HepG2 (cell line): Measurements from ENCODE around the gene ALB. TPM values are rescaled to one million over a fixed set of nuclear protein-coding genes. Genes with fewer than 3 reads are reported as not detected.

ENCODE experiments used
- ATAC-seq: fragments of 200-7000 bp; cut with Tn5 transposase; 3 replicates; pipeline ENCODE4 v1.9.1; 2020; ENCODE audit warnings: mild to moderate bottlenecking, moderate library complexity
- BruUV-seq: library from RNA; stranded (reverse); fragments of 400-500 nt; replicated peaks from 2 replicates; lab custom pipeline; 2021; lab: Mats Ljungman, UMichigan
- CTCF ChIA-PET: fragments of 300-600 bp; formaldehyde crosslinking; extraction: SDS; loops from one replicate; lab custom pipeline; 2021; ENCODE audit warnings: low total read pairs, inconsistent platforms, low intra/inter-chr PET ratio; lab: Yijun Ruan, JAX
- POLR2A ChIA-PET: fragments of 350-600 bp; sonication (Branson Sonifier 250); formaldehyde crosslinking; loops from one replicate; lab custom pipeline; 2020; ENCODE audit warnings: antibody characterized with exemption, inconsistent platforms; lab: Yijun Ruan, JAX
- DNase-seq: peaks from one replicate; pipeline ENCODE4 v3.0.0-alpha.2; 2015; ENCODE audit warnings: low spot score
- FAIRE-seq: peaks from 3 replicates; lab custom pipeline; 2011; peaks lifted over from hg19 to GRCh38; lab: Jason Lieb, UNC
- H2AFZ ChIP-seq: one replicate; pipeline ENCODE4 v1.6.1; 2011; ENCODE audit warnings: low read length, inconsistent platforms
- H3K27ac ChIP-seq: fragments of 300-600 bp; 3 replicates; pipeline ENCODE4 v1.8.0; 2011; ENCODE audit warnings: mixed run types, mild to moderate bottlenecking, mixed read lengths, low read length, inconsistent platforms; ENCODE audit not compliant: insufficient read depth; ENCODE audit errors: extremely low read length
- H3K27me3 ChIP-seq, 2 experiments: fragments of 200-600 bp in 1 of 2; 2 replicates in 1 of 2; 3 replicates in 1 of 2; pipeline versions ENCODE4 v1.6.0 to v1.8.0; 2011; ENCODE audit warnings: low read length in 2 of 2, mild to moderate bottlenecking in 2 of 2, moderate library complexity in 2 of 2, inconsistent platforms in 1 of 2; ENCODE audit not compliant: insufficient read depth in 2 of 2, control insufficient read depth in 1 of 2
- H3K36me3 ChIP-seq, 2 experiments: fragments of 200-600 bp in 1 of 2; replicated peaks in 1 of 2; 2 replicates in 1 of 2; 3 replicates in 1 of 2; pipeline versions ENCODE4 v1.5.1 to v1.8.0; 2011; ENCODE audit warnings: low read length in 2 of 2, inconsistent platforms in 1 of 2; ENCODE audit not compliant: insufficient read depth in 2 of 2, control insufficient read depth in 1 of 2
- H3K4me1 ChIP-seq: 2 replicates; pipeline ENCODE4 v1.5.1; 2012; ENCODE audit warnings: low read length, inconsistent platforms; ENCODE audit not compliant: insufficient read depth
- H3K4me2 ChIP-seq: 2 replicates; pipeline ENCODE4 v1.6.0; 2011; ENCODE audit warnings: low read depth, low read length, inconsistent platforms
- H3K4me3 ChIP-seq, 3 experiments: fragments of 200-600 bp in 1 of 3; sonication (generic), shearing (Covaris generic) in 1 of 3; replicated peaks in 1 of 3; 2 replicates each; pipeline ENCODE4 v1.5.1; 2011 to 2016; ENCODE audit warnings: low read length in 3 of 3, inconsistent platforms in 2 of 3, low read depth in 2 of 3, mild to moderate bottlenecking in 2 of 3, control low read depth in 1 of 3, mixed read lengths in 1 of 3; ENCODE audit not compliant: insufficient read depth in 1 of 3
- H3K79me2 ChIP-seq: one replicate; pipeline ENCODE4 v1.6.1; 2011; ENCODE audit warnings: low read length, inconsistent platforms; ENCODE audit not compliant: insufficient read depth
- H3K9ac ChIP-seq: 2 replicates; pipeline ENCODE4 v1.6.0; 2011; ENCODE audit warnings: mild to moderate bottlenecking, low read depth, low read length, inconsistent platforms; ENCODE audit not compliant: insufficient read depth
- H3K9me3 ChIP-seq: 2 replicates; pipeline ENCODE4 v1.5.1; 2012; ENCODE audit warnings: mild to moderate bottlenecking, low read length
- H4K20me1 ChIP-seq: 2 replicates; pipeline ENCODE4 v1.6.0; 2011; ENCODE audit warnings: inconsistent platforms, mild to moderate bottlenecking, low read length, moderate library complexity; ENCODE audit not compliant: insufficient read depth
- CCDC6 ChIP-seq: sonication (generic); formaldehyde crosslinking; IDR thresholded peaks from 2 replicates; pipeline ENCODE4 v1.8.1; 2022; ENCODE audit warnings: mild to moderate bottlenecking, missing genetic modification reagents, moderate library complexity
- ELF3 ChIP-seq: IDR thresholded peaks from 2 replicates; pipeline ENCODE4 v1.6.1; 2016; ENCODE audit warnings: missing genetic modification reagents, missing compliant biosample characterization
- KDM5B ChIP-seq: sonication (generic); formaldehyde crosslinking; IDR thresholded peaks from 2 replicates; pipeline ENCODE4 v1.4.0; 2020; ENCODE audit warnings: missing genetic modification reagents, mild to moderate bottlenecking, borderline replicate concordance
- KLF12 ChIP-seq: sonication (generic); formaldehyde crosslinking; IDR thresholded peaks from 2 replicates; pipeline ENCODE4 v1.4.0; 2020; ENCODE audit warnings: missing genetic modification reagents, borderline replicate concordance
- MTA3 ChIP-seq: sonication (generic); formaldehyde crosslinking; IDR thresholded peaks from 2 replicates; pipeline ENCODE4 v1.4.0; 2020; ENCODE audit warnings: missing genetic modification reagents
- NCOA2 ChIP-seq: sonication (generic); formaldehyde crosslinking; IDR thresholded peaks from 2 replicates; pipeline ENCODE4 v1.8.0; 2022; ENCODE audit warnings: inconsistent platforms
- REL ChIP-seq: sonication (generic); formaldehyde crosslinking; conservative IDR thresholded peaks from 2 replicates; pipeline ENCODE4 v1.8.0; 2022; ENCODE audit warnings: mild to moderate bottlenecking, missing genetic modification reagents, moderate library complexity
- SP140L ChIP-seq: sonication (generic); formaldehyde crosslinking; IDR thresholded peaks from 2 replicates; pipeline ENCODE4 v1.4.0; 2020; ENCODE audit warnings: missing genetic modification reagents, borderline replicate concordance
- ZBTB42 ChIP-seq: sonication (generic); formaldehyde crosslinking; IDR thresholded peaks from 2 replicates; pipeline ENCODE4 v1.5.0; 2020; ENCODE audit warnings: mild to moderate bottlenecking, missing genetic modification reagents
- ZNF263 ChIP-seq: sonication (generic); formaldehyde crosslinking; IDR thresholded peaks from 2 replicates; pipeline ENCODE4 v1.4.0; 2020; ENCODE audit warnings: missing genetic modification reagents
- ZSCAN22 ChIP-seq: sonication (generic); formaldehyde crosslinking; IDR thresholded peaks from 2 replicates; pipeline ENCODE4 v1.4.0; 2020; ENCODE audit warnings: mild to moderate bottlenecking, missing genetic modification reagents
- WGBS: methylation state at CpG from one replicate; pipeline ENCODE4 v1.1.6; 2017; ENCODE audit warnings: low lambda C conversion rate; 5-methylcytosine and 5-hydroxymethylcytosine counted together
- in situ Hi-C: cut with HindIII; loops from 2 replicates; pipeline ENCODE4 v1.10.0; 2017; ENCODE audit warnings: low pct_unique_long_range_greater_than_20kb; ENCODE audit not compliant: extremely low pct_ligation_motif_present
- intact Hi-C: fragments of 100-400 bp; cut with micrococcal nuclease; formaldehyde crosslinking; loops from one replicate; pipeline ENCODE4 v1.10.0; 2022; ENCODE audit not compliant: unreplicated experiment
- polyA plus RNA-seq, 8 experiments: library from polyadenylated mRNA; depleted of rRNA in 3 of 8; stranded (reverse) in 7 of 8; unstranded in 1 of 8; fragments of >200 nt; fragmentation: Illumina TruSeq in 4 of 8; extraction: Trizol in 4 of 8; gene quantifications; 2 replicates each; pipeline versions ENCODE4 v1.2.1 to v1.2.3, GENCODE V29; 2011 to 2016; ENCODE audit warnings: low read depth in 4 of 8, missing spikeins in 1 of 8, mixed read lengths in 1 of 8; ENCODE audit not compliant: insufficient read depth in 1 of 8
- total RNA-seq, 5 experiments: library from RNA; depleted of rRNA; stranded (reverse); fragments of >200 nt; fragmentation: Illumina TruSeq; extraction: Trizol; gene quantifications; 2 replicates each; pipeline ENCODE4 v1.2.3, GENCODE V29; 2016; ENCODE audit warnings: low read depth in 1 of 5
- TF ChIP-seq, protein P1 (sequence below): IDR thresholded peaks from 2 replicates; pipeline ENCODE4 v1.6.1; 2016
- TF ChIP-seq, protein P2 (sequence below): IDR thresholded peaks from 2 replicates; pipeline ENCODE4 v1.6.1; 2016; ENCODE audit warnings: missing compliant biosample characterization, missing genetic modification reagents, borderline replicate concordance
- TF ChIP-seq, protein P3 (sequence below): sonication (generic); formaldehyde crosslinking; IDR thresholded peaks from 2 replicates; pipeline ENCODE4 v1.4.0; 2020; ENCODE audit warnings: missing genetic modification reagents
- TF ChIP-seq, protein P4 (sequence below): sonication (generic); formaldehyde crosslinking; IDR thresholded peaks from 2 replicates; pipeline ENCODE4 v1.9.0; 2021; ENCODE audit warnings: missing genetic modification reagents, borderline replicate concordance

Gene ALB
- total and polyA plus RNA-seq, 2 of the 13 experiments (the other 11 are each of a cell fraction or from before 2014, with no cell fraction given) = 22,259 to 22,625 TPM

DNA sequence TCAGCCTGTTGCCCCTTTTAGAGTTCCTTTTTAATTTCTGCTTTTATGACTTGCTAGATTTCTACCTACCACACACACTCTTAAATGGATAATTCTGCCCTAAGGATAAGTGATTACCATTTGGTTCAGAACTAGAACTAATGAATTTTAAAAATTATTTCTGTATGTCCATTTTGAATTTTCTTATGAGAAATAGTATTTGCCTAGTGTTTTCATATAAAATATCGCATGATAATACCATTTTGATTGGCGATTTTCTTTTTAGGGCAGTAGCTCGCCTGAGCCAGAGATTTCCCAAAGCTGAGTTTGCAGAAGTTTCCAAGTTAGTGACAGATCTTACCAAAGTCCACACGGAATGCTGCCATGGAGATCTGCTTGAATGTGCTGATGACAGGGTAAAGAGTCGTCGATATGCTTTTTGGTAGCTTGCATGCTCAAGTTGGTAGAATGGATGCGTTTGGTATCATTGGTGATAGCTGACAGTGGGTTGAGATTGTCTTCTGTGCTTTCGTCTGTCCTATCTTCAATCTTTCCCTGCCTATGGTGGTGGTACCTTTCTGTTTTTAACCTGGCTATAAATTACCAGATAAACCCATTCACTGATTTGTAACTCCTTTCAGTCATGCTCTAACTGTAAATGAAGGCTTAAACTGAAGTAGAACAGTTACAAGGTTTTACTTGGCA, 7.8 kb downstream of the ALB start (continued):
- TF ChIP-seq KDM5B (CRISPR knock-in tag) (no peak), KLF12 (CRISPR knock-in tag) (peak; percentile 48; the same call in 1 of the 2 replicates), REL (CRISPR knock-in tag) (peak; percentile 84; the same call in 1 of the 2 replicates), CCDC6 (CRISPR knock-in tag) (peak; percentile 59; the same call in 1 of the 2 replicates), NCOA2 (CRISPR knock-in tag) (0 out of 2 replicates have a peak, but pooled peaks have one; percentile 16)
- TF ChIP-seq, protein P1, sequence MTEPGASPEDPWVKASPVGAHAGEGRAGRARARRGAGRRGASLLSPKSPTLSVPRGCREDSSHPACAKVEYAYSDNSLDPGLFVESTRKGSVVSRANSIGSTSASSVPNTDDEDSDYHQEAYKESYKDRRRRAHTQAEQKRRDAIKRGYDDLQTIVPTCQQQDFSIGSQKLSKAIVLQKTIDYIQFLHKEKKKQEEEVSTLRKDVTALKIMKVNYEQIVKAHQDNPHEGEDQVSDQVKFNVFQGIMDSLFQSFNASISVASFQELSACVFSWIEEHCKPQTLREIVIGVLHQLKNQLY (CRISPR knock-in tag) = 0 out of 2 replicates have a peak, but pooled peaks have one; percentile 12

DNA sequence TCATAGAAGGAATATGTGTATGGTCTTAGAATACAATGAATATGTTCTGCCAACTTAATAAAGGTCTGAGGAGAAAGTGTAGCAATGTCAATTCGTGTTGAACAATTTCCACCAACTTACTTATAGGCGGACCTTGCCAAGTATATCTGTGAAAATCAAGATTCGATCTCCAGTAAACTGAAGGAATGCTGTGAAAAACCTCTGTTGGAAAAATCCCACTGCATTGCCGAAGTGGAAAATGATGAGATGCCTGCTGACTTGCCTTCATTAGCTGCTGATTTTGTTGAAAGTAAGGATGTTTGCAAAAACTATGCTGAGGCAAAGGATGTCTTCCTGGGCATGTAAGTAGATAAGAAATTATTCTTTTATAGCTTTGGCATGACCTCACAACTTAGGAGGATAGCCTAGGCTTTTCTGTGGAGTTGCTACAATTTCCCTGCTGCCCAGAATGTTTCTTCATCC, 9.2 kb downstream of the ALB start:
- no peak overlapping the region for H2AFZ ChIP-seq
- no peaks in the 10 kb centered on the region for H3K9me3 ChIP-seq
- BruUV-seq = no TSS peak
- CTCF ChIA-PET = no interaction called here
- peaks cover 8 to 50% of the 10 kb centered on the region in 2 experiments for H3K36me3 ChIP-seq
- H3K27ac ChIP-seq = peak overlapping the region; percentile 89
- H3K4me1 ChIP-seq = peaks cover 86% of the 10 kb centered on the region
- H4K20me1 ChIP-seq = peaks cover 10% of the 10 kb centered on the region
- in situ Hi-C loops = no loop called here
- intact Hi-C loops = no loop called here
- DNase-seq (no peak), FAIRE-seq (no peak), ATAC-seq (no peak)
- H3K4me2 ChIP-seq = peak overlapping the region; percentile 77
- 34% methylated on average over 4 of the region's 4 CpGs for WGBS
- H3K4me3 ChIP-seq = peak overlapping the region; percentile 25 to 71 (median 31)
- POLR2A ChIA-PET = interaction anchor here (2.9 kb wide), 1 partner anchor 18 kb away, joined by 15 read pairs; no protein-coding TSS in a partner anchor
- no peaks in the 10 kb centered on the region for H3K27me3 ChIP-seq
- H3K9ac ChIP-seq = peak overlapping the region; percentile 42
- peaks cover 72% of the 10 kb centered on the region for H3K79me2 ChIP-seq
- TF ChIP-seq MTA3 (no peak), ZNF263 (CRISPR knock-in tag) (0 out of 2 replicates have a peak, but pooled peaks have one; percentile 25), SP140L (CRISPR knock-in tag) (0 out of 2 replicates have a peak, but pooled peaks have one; percentile 53), ZBTB42 (CRISPR knock-in tag) (no peak), ZSCAN22 (CRISPR knock-in tag) (no peak), ELF3 (CRISPR knock-in tag) (no peak)
- TF ChIP-seq, protein P2, sequence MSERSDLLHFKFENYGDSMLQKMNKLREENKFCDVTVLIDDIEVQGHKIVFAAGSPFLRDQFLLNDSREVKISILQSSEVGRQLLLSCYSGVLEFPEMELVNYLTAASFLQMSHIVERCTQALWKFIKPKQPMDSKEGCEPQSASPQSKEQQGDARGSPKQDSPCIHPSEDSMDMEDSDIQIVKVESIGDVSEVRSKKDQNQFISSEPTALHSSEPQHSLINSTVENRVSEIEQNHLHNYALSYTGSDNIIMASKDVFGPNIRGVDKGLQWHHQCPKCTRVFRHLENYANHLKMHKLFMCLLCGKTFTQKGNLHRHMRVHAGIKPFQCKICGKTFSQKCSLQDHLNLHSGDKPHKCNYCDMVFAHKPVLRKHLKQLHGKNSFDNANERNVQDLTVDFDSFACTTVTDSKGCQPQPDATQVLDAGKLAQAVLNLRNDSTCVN (CRISPR knock-in tag) = no peak
- TF ChIP-seq, protein P3, sequence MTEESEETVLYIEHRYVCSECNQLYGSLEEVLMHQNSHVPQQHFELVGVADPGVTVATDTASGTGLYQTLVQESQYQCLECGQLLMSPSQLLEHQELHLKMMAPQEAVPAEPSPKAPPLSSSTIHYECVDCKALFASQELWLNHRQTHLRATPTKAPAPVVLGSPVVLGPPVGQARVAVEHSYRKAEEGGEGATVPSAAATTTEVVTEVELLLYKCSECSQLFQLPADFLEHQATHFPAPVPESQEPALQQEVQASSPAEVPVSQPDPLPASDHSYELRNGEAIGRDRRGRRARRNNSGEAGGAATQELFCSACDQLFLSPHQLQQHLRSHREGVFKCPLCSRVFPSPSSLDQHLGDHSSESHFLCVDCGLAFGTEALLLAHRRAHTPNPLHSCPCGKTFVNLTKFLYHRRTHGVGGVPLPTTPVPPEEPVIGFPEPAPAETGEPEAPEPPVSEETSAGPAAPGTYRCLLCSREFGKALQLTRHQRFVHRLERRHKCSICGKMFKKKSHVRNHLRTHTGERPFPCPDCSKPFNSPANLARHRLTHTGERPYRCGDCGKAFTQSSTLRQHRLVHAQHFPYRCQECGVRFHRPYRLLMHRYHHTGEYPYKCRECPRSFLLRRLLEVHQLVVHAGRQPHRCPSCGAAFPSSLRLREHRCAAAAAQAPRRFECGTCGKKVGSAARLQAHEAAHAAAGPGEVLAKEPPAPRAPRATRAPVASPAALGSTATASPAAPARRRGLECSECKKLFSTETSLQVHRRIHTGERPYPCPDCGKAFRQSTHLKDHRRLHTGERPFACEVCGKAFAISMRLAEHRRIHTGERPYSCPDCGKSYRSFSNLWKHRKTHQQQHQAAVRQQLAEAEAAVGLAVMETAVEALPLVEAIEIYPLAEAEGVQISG (CRISPR knock-in tag) = no peak
- TF ChIP-seq, protein P4, sequence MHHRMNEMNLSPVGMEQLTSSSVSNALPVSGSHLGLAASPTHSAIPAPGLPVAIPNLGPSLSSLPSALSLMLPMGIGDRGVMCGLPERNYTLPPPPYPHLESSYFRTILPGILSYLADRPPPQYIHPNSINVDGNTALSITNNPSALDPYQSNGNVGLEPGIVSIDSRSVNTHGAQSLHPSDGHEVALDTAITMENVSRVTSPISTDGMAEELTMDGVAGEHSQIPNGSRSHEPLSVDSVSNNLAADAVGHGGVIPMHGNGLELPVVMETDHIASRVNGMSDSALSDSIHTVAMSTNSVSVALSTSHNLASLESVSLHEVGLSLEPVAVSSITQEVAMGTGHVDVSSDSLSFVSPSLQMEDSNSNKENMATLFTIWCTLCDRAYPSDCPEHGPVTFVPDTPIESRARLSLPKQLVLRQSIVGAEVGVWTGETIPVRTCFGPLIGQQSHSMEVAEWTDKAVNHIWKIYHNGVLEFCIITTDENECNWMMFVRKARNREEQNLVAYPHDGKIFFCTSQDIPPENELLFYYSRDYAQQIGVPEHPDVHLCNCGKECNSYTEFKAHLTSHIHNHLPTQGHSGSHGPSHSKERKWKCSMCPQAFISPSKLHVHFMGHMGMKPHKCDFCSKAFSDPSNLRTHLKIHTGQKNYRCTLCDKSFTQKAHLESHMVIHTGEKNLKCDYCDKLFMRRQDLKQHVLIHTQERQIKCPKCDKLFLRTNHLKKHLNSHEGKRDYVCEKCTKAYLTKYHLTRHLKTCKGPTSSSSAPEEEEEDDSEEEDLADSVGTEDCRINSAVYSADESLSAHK = no peak
